Activated gamma-delta T cell (primary cell): ENCODE data around the gene PDPN.

Experiments used
- DNase-seq: peaks from one replicate; lab custom pipeline; 2025; lab: John Stamatoyannopoulos, UW

PDPN gene

GRCh38 chr1:13577846-13578245 is 5.8 kb upstream of the PDPN start:
- DNase-seq = no peak

- DNase-seq = no peak
Measured at GRCh38 chr1:13581446-13581845, 2.2 kb upstream of the PDPN start.

GRCh38 chr1:13582713-13583443 is 754 bp upstream of the PDPN start:
- DNase-seq = no peak

GRCh38 chr1:13583966-13584791 is 547 bp downstream of the PDPN start:
- no peak for DNase-seq

GRCh38 chr1:13584876-13585611 is 1.4 kb downstream of the PDPN start:
- DNase-seq = no peak

GRCh38 chr1:13585612-13585991 is 2.0 kb downstream of the PDPN start:
- no peak for DNase-seq

GRCh38 chr1:13586001-13586400 is 2.4 kb downstream of the PDPN start:
- DNase-seq = no peak

- DNase-seq = no peak
Measured at GRCh38 chr1:13587256-13588030, 3.8 kb downstream of the PDPN start.

- DNase-seq = no peak
Measured at GRCh38 chr1:13588946-13589796, 5.5 kb downstream of the PDPN start.

- DNase-seq = no peak
Measured at GRCh38 chr1:13590486-13590885, 6.9 kb downstream of the PDPN start.

- DNase-seq = no peak
Measured at GRCh38 chr1:13593511-13594131, 10.0 kb downstream of the PDPN start.

GRCh38 chr1:13595411-13595810 is 11.8 kb downstream of the PDPN start:
- DNase-seq = no peak

GRCh38 chr1:13597166-13597565 is 13.5 kb downstream of the PDPN start:
- DNase-seq = no peak

- no peak for DNase-seq
Measured at GRCh38 chr1:13600762-13601453, 17.3 kb downstream of the PDPN start.

- no peak for DNase-seq
Measured at GRCh38 chr1:13604176-13604575, 20.5 kb downstream of the PDPN start.

- no peak for DNase-seq
Measured at GRCh38 chr1:13604721-13605120, 21.1 kb downstream of the PDPN start.

- no peak for DNase-seq
Measured at GRCh38 chr1:13605159-13605558, 21.5 kb downstream of the PDPN start.

GRCh38 chr1:13607002-13607401 is 23.4 kb downstream of the PDPN start:
- DNase-seq = no peak

- DNase-seq = no peak
Measured at GRCh38 chr1:13616234-13616633, 32.6 kb downstream of the PDPN start.

GRCh38 chr1:13617108-13617507 is 33.5 kb downstream of the PDPN start:
- no peak for DNase-seq
